DMS53 (cell line): ENCODE results near the gene NT5E.

ENCODE experiments used
- DNase-seq: peaks from one replicate; lab custom pipeline; 2025; lab: John Stamatoyannopoulos, UW

The NT5E gene

GRCh38 chr6:85449818-85450759 is at the start of gene NT5E:
TSS of gene NT5E (plus strand) at chr6:85450083. CDS start at chr6:85450140, 57 bp downstream.
- DNase-seq = peak; percentile 91

GRCh38 chr6:85400331-85400730 is 49.6 kb upstream of the NT5E start:
- no peak for DNase-seq

GRCh38 chr6:85401186-85402021 is 48.5 kb upstream of the NT5E start:
- DNase-seq = peak; percentile 33

- no peak for DNase-seq
These were observed 47.8 kb upstream of the NT5E start for GRCh38 chr6:85402071-85402470.

GRCh38 chr6:85402922-85403321 is 47.0 kb upstream of the NT5E start:
- DNase-seq = no peak

GRCh38 chr6:85403331-85404015 is 46.4 kb upstream of the NT5E start:
- DNase-seq = peak; percentile 12

GRCh38 chr6:85404016-85404563 is 45.8 kb upstream of the NT5E start:
- DNase-seq = peak; percentile 22

GRCh38 chr6:85404564-85405174 is 45.2 kb upstream of the NT5E start:
- DNase-seq = peak; percentile 72

- peak; percentile 75 for DNase-seq
These were observed 44.6 kb upstream of the NT5E start for GRCh38 chr6:85405175-85405852.

- peak; percentile 48 for DNase-seq
These were observed 44.1 kb upstream of the NT5E start for GRCh38 chr6:85405853-85406198.

GRCh38 chr6:85406641-85407075 is 43.2 kb upstream of the NT5E start:
- DNase-seq = peak; percentile 28

GRCh38 chr6:85408039-85408438 is 41.8 kb upstream of the NT5E start:
- peak; percentile 3 for DNase-seq

- no peak for DNase-seq
These were observed 36.9 kb upstream of the NT5E start for GRCh38 chr6:85412911-85413430.

GRCh38 chr6:85416049-85416448 is 33.8 kb upstream of the NT5E start:
- no peak for DNase-seq

- DNase-seq = no peak
These were observed 33.1 kb upstream of the NT5E start for GRCh38 chr6:85416766-85417165.

GRCh38 chr6:85417336-85417735 is 32.5 kb upstream of the NT5E start:
- no peak for DNase-seq

- no peak for DNase-seq
These were observed 31.8 kb upstream of the NT5E start for GRCh38 chr6:85418059-85418458.

GRCh38 chr6:85419046-85419759 is 30.7 kb upstream of the NT5E start:
- DNase-seq = no peak

GRCh38 chr6:85420551-85420950 is 29.3 kb upstream of the NT5E start:
- DNase-seq = no peak

GRCh38 chr6:85421181-85421580 is 28.7 kb upstream of the NT5E start:
- no peak for DNase-seq
